Spleen (tissue), 7 donors: Measurements from ENCODE around the gene DTNB.

Source experiments
- CTCF ChIP-seq, 11 experiments: fragments of 200-600 bp in 7 of 11; fragments of 450-650 bp in 4 of 11; sonication (generic) in 4 of 11; IDR thresholded peaks in 8 of 11; conservative IDR thresholded peaks in 3 of 11; 1 replicate in 7 of 11; 2 replicates in 4 of 11; pipeline versions ENCODE4 v1.4.0 to v1.8.0; 2016 to 2021; ENCODE audit warnings: antibody characterized with exemption in 11 of 11, inconsistent platforms in 4 of 11, mild to moderate bottlenecking in 1 of 11
- POLR2AphosphoS5 ChIP-seq, 3 donors: sonication (generic); formaldehyde crosslinking; IDR thresholded peaks; one replicate each; pipeline ENCODE4 v1.5.1; 2017; ENCODE audit warnings: antibody characterized with exemption in 3 of 3
- donor health status: DM: no; HTN: no; CAD: no; lungs with moderate emphysema.
- donor health status: DM: no; HTN: no; CAD: no.
- donor health status: DM: no; HTN: no; CAD: no.

GRCh38 chr2:25548601-25549000 is 124.8 kb downstream of the DTNB start:
- TF ChIP-seq POLR2AphosphoS5 (IDR thresholded peaks at IDR 0.05), result no peak
- TF ChIP-seq CTCF (IDR thresholded peaks at IDR 0.05 in 8 of 11, conservative IDR thresholded peaks at IDR 0.05 in 3 of 11), result no peak
